Limb (tissue), 2 donors: ENCODE measurements around the gene FGFR3.
A peak's percentile ranks its signal among the peaks of the same experiment; 100 is the strongest.

ENCODE experiments used
- DNase-seq, 2 donors: peaks; one replicate each; pipeline ENCODE4 v3.0.0-alpha.2; 2016; ENCODE audit errors: extremely low spot score in 2 of 2

FGFR3 gene

DNA sequence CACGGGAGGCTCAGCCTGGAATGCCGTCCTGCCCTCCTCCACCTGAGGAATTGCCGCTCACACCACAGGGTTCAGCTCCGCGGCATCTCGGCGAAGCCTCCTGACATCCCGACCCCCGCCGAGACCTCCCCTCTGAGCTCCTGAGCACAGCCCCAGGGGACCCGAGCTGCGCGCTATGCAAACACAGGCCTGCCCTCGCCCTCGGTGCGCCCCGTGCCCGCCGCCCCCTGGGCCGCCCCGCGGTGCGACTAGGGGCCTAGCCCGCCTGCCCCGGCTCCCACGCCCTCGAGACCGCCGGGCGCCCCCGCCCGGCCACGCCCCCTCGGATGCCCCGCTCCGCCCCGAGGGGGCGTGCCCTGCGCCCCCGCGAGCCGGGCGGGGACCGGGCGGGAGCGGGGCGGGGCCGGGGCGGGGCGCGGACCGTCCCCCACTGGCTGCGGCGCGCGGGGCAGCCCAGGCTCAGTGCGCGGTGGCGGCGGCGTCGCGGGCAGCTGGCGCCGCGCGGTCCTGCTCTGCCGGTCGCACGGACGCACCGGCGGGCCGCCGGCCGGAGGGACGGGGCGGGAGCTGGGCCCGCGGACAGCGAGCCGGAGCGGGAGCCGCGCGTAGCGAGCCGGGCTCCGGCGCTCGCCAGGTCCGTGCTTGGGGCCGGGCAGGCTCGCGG lies at the start of gene FGFR3:
Gene FGFR3 (plus strand): TSS at position 462 of the 664 bp plus-strand sequence. CDS start 642 bp downstream, outside the sequence.
- DNase-seq = peak; percentile 24 to 73

DNA sequence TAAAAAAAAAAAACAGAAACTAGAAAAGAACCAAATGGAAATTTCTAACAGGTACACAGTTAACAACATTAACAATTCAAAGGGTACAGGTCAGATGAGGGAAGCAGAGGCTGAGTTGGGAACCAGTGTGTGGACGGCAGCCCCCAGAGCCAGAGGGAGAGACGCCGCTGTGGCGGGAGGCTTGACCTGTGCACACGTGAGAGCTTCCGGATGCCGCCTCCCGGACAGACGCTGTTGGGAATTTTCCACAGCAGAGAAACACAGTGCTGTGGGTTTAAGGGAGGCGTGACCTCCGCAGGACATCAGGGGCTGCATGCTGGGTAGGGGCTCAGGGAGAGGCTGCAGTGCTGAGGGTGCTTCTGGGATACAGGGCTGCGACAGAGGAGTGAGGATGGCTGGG lies 49.5 kb upstream of the FGFR3 start:
- no peak for DNase-seq

DNA sequence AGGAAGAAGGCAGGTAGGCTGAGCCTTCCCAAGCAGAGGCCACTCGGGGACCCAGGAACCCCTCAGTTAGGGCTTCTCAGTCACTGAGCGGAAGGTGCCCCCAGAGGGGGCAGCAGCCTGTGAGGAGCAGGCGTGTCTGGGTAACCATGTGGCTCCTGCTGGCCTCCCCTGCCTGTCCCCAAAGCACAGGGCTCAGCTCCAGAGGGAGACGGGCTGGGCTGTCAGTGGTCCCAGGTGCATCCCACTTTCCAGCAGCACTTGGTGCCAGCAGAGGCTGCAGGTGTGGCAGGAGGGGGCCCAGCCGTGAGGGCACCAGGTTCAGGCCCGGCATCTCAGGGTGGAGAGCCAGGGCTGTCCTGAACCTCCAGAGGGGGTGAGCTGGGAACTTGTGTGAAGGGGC lies 49.1 kb upstream of the FGFR3 start:
- no peak for DNase-seq

DNA sequence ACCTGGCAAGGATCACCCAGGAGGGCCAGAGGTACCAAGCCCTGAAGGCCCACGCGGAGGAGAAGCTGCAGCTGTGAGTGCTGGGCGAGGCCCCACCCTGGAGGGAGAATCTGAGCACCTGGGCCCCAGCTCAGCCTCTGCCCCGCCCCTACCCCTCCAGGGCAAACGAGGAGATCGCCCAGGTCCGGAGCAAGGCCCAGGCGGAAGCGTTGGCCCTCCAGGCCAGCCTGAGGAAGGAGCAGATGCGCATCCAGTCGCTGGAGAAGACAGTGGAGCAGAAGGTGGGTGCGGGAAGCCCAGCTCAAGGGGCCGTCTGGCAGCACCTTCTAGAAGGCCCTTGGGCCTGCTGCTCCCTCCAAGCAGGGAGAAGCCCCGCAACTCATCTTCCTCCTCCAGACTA lies 48.5 kb upstream of the FGFR3 start:
- DNase-seq = no peak

DNA sequence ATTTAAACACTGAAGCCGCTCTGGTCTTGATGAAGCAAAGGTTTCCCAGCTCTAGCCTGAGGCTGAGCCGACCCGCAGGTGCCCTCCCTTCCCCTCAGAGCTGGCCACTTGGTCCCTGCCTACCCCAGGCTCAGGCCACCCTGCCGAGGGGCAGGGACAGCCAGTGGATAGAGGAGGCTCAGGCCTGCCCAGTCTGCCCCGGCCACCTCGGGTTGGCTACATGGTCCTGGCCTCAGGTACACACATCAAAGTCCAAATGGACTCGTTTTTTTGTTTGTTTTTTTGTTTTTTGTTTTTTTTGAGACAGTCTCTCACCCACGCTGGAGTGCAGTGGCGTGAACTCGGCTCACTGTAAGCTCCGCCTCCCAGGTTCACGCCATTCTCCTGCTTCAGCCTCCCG lies 47.9 kb upstream of the FGFR3 start:
- no peak for DNase-seq

DNA sequence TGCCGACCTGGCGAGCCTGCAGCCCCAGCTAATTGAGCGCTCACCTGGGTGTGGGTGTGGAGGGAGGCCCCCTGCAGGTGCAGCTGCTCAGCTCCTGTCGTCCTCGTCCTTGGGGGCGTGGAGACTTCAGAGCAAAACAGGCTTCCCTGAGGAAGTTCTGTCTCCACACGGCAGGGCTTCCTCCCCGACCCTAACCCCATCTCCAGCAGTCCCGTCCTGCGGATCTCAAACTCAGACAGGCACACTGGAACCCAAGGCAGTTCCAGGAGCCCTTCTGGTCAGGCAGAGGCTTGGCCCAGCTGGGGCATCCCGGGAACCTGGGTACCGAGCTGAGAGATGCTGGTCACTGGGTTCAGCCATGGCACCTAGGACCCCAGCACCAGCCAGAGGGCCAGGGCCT lies 47.4 kb upstream of the FGFR3 start:
- no peak for DNase-seq

GRCh38 chr4:1746265-1746691 lies 46.8 kb upstream of the FGFR3 start:
- peak in 1 of 2 donors; percentile 89 for DNase-seq

DNA sequence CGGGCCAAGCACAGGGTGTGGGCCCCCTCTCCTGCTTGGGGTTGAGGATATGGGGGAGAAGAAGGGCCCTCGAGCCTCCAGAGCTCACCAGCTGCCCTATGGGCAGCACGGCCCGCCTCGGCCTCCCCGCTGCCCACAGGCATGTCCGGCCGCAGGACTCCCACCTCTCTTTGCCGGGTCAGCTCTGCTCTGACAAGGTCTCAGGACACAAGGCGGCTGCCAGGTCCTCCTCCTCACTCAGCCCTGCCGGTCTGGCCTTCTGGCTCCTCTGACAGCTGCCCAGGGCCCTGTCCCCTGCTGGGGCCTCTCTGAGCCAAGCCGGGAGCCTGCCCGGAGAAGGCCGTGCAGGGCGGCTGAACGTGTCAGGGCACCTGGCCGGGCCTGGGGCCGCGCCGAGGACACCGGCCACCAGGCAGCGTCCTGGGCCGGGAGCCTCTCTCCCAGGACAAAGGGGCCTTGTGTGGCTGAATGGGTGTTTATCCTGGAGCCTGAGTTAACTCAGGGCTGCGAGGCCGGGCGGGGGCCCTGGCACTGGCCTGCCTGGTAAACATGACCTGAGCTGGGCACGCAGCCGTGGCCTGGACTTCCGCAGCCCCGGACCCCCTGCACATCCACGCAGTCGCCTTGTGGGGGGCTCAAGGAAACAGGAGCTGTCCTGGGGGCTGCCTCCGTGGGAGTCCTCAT lies 46.0 kb upstream of the FGFR3 start:
- no peak for DNase-seq

GRCh38 chr4:1747603-1747967 lies 45.5 kb upstream of the FGFR3 start:
- DNase-seq = no peak

GRCh38 chr4:1748465-1748995 lies 44.6 kb upstream of the FGFR3 start:
- peak; percentile 54 to 88 for DNase-seq

- DNase-seq = no peak
Measured at GRCh38 chr4:1749370-1749769, 43.7 kb upstream of the FGFR3 start.

DNA sequence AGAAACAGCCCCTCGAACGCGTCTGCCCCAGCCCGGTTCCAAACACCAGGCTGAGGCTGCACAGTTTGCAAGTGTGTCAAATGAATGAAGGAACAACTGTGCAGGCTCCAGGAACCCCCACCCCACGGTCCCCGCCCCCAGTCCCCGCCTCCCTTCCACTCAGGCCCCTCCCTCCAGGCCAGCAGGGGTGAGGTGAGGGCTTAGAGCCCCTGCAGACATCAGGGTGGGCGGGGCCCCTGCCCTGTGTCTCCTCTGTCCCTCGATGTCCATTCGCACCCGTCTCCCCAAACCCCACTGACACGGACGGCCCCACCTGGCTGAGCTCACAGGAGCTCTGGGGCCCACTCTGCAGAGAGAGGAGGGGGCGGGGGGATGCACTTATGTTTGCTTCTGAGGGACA lies 43.3 kb upstream of the FGFR3 start:
- DNase-seq = no peak

DNA sequence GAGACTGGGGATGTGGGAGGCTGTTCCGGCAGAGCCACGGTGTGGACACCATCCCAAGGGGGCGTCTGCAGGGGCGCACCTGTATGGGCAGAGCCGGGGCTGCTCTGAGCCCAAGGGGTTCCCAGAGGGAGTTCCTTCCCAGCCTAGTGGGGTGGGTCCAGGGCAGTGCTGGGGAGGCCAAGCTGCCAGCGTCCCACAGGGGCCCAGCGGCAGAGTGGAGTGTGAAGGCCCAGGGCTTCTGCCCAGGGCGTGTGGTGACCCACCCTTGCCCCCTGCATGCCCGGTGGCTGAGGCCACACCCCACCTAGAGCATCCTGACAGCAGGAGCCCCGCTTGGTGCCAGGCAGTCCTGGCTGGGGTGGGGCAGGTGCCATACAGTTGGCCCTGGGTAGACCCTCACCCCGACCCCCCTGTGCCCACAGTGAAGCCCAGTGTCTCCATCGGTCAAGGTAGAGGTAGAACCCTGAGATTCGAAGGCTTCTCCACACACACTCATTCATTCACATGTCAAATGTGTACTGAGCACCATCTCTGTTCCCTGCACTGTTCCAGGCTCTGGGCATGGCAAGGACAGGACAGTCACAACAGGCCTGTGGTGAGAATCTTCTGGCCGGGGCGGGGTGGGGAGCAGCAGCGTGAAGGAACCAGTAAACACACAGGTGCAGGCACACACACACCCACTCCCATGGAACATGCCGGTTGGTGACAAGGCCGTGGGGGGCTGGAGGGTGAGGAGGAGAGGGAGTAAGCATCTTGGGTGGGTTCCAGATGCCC lies 42.5 kb upstream of the FGFR3 start:
- DNase-seq = no peak

DNA sequence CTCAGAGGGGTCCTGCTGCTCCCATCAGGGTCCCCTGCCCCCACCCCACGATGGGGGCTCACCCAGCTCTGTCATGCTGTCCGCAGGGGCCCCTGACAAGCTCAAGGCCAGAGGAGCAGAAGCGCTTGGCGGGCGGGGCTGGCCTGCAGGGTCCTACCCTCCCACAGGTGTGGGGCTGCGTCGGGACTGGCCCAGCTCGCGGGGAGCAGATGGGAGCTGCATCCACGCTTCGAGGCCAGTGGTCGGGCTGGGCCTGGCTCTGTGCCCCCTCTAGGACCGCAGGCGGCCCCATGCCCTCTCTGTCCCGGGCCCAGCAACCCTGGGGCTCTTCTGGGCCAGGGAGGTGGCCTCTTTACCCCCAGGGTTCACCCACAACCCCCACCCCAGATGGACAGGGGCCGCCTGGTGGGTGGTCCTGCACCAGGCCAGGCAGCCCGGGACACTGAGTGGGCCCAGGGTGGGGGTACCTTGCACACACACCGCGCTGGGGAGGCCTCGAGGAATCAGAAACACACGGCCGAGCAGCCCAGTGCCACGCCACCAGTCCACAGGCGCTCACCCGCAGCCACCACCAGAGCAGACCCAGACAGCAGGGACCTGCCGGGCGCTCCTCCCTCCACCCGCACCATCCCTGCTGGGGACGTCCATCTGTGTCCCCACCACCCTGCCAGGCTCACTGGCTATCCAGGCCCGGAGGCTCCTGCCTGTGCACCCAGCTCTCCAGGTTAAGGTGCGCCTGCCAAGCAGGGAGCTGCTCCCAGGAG lies 41.8 kb upstream of the FGFR3 start:
- DNase-seq = no peak

DNA sequence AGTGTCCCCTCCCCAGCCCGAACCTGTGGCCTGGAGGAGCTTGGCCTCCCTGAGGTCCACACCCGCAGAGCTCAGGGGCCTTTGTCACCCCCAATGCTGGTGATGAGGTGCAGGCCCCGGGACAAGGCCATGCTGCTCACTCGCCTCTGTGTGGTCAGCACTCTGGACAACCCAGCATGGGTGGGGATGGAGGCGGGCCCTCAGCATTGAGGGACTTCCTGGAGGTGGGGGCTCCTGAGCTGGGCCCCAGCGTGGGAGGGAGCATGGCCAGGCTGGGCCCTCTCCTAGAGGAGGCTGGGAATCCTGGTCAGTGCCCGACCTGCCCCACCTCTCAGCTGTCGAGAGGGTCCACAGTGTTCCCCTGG lies 41.2 kb upstream of the FGFR3 start:
- DNase-seq = no peak

DNA sequence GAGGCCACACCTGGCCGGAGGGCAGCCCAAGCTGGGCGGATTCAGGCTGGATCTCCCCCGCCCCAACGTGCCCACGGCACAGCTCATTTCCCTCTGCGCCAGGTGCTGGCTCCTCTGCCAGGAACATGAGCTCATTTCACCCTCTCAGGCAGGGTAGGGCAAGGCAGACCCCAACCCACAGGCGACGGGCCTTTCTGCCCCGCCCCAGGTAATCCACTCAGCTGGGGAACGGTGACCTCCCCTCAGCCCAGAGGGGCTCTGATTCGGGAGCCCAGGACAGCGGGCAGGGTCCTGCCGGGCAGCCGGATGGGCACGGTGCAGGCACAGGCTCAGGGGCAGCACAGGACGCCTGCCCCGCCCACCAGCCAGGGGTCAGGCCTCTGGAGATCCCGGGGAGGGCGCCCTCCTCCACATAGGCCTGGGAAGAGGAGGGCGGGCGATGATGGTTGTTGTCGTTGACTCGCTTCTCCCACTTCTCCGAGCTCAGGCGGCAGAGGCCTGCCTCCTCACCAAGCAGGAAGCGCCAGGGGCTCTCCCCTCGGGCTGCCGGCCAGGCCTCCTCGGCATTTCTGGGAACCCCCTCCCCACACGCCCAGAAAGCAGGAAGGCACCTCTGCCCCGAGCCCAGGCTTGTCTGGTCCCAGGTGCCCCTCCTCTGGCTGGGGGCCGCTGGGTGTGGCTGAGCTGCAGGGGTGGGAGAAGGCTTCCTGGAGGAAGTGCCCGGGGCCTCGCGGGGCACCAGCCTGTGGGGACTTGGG lies 40.6 kb upstream of the FGFR3 start:
- no peak for DNase-seq

GRCh38 chr4:1753294-1753696 lies 39.8 kb upstream of the FGFR3 start:
- no peak for DNase-seq

GRCh38 chr4:1753697-1754311 lies 39.3 kb upstream of the FGFR3 start:
- DNase-seq = no peak

DNA sequence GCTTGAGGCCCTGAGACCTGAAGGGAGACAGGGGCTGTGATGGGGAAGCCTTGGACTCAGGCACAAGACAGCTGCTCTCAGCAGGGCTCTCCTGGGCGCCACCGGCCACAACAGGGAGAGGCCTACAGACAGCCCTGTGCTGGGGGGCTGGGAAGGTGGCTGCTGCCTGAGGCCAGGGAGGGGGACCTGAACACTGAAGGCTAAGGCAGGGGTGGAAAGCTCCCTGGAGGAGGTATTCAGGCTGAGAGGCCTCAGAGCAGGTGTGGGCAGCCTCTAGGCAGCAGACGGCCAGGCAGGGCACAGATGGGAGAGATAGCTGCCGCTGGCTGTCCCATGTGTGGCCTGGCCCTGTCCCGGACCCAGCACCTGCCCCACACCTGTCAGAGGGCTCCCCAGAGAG lies 38.8 kb upstream of the FGFR3 start:
- DNase-seq = no peak

- no peak for DNase-seq
Measured at GRCh38 chr4:1755297-1755696, 37.8 kb upstream of the FGFR3 start.
